ENCODE measurements around the gene TPD52L1. TPM values are rescaled to one million over a fixed set of nuclear protein-coding genes. Genes with fewer than 3 reads are reported as not detected.

TPD52L1 gene
- total and polyA plus RNA-seq, 2 of the 4 experiments (the other 2 are of a cell fraction) = 10.2 to 13.5 TPM

DNA sequence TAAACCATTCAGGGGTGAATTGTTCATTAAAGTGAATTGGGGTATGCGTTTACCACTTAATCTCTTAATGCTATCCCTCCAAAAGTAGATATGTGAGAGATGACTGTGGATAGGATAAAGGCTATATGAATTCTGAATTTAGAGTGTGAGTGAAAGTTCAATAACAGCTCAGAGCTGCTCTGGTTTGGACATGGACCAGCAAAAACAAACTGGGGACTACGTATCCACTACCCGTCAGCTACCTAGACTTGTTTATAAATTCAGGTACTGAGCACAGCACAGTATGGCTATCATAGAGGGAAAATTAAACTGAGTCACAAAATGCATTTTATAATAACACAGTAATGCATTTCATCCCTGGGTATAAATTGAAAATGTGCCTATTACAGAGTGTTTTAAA is 103.8 kb downstream of the TPD52L1 start:
- Histone ChIP-seq H2BK120ac (ENCODE audit: low read depth, low read length) (no peak overlapping the region), H2AK5ac (ENCODE audit: low read depth, low read length) (no peak overlapping the region), H3K36me3 (ENCODE audit: control insufficient read depth, insufficient read depth, low read length) (no peaks in the 10 kb centered on the region), H3K27me3 (ENCODE audit: control insufficient read depth, insufficient read depth, low read length) (no peaks in the 10 kb centered on the region), H2AK9ac (replicated peaks; ENCODE audit: low read depth, low read length, poor library complexity) (no peak overlapping the region), H3K4me2 (ENCODE audit: low read depth, low read length) (no peak overlapping the region), H3K4me1 (ENCODE audit: control insufficient read depth, insufficient read depth, low read length) (peaks cover 14% of the 10 kb centered on the region), H2BK5ac (ENCODE audit: low read depth, low read length, poor library complexity, severe bottlenecking) (no peak overlapping the region), H3K9ac (ENCODE audit: low read depth, low read length) (no peak overlapping the region), H3K4me3 (ENCODE audit: insufficient read depth, low read depth, low read length) (no peak overlapping the region), H4K20me1 (ENCODE audit: insufficient read depth, low read length) (no peaks in the 10 kb centered on the region), H3K79me1 (ENCODE audit: low read depth in 1 of 2, low read length in 2 of 2) (peaks cover 6 to 7% of the 10 kb centered on the region in 2 experiments; a peak in 1 of 4 replicates), H3K18ac (ENCODE audit: low read depth, low read length) (no peak overlapping the region), H4K91ac (ENCODE audit: insufficient read depth, low read depth, low read length) (no peak overlapping the region), H2AFZ (replicated peaks; ENCODE audit: low read length, poor library complexity) (no peak overlapping the region), H3K9me1 (ENCODE audit: insufficient read depth, low read length) (peaks cover 3% of the 10 kb centered on the region; the same call in 1 of the 2 replicates), H3K27ac (ENCODE audit: insufficient read depth, low read length) (no peak overlapping the region), H3K56ac (ENCODE audit: extremely low read depth, insufficient read depth, low read length) (no peak overlapping the region), H4K5ac (ENCODE audit: low read depth, low read length) (no peak overlapping the region), H4K8ac (ENCODE audit: low read depth in 2 of 2, low read length in 2 of 2) (no peak overlapping the region), H3K9me3 (ENCODE audit: control insufficient read depth, insufficient read depth, low read length) (no peaks in the 10 kb centered on the region), H3K23ac (ENCODE audit: low read depth, low read length) (no peak overlapping the region), H3K4ac (ENCODE audit: low read depth, low read length) (no peak overlapping the region), H2BK15ac (ENCODE audit: low read depth, low read length) (no peak overlapping the region), H2BK20ac (ENCODE audit: low read depth, low read length) (no peak overlapping the region), H3K14ac (replicated peaks; ENCODE audit: low read depth, low read length) (no peak overlapping the region)
- POLR2A ChIA-PET (ENCODE audit: unreplicated experiment) = no interaction called here
- WGBS, 2 experiments (ENCODE audit: extremely low coverage in 2 of 2, insufficient read length in 1 of 2) = no CpG with 5 or more reads among the region's 3 CpGs
- intact Hi-C loops (cut with micrococcal nuclease) = no loop called here
- in situ Hi-C loops (cut with MboI; ENCODE audit: low sequenced_read_pairs) = no loop called here
- peak; percentile 50 for DNase-seq
- ATAC-seq (ENCODE audit: low read depth) = no peak
- BruUV-seq (replicated peaks) = no TSS peak
- dilution Hi-C loops (cut with HindIII; ENCODE audit: low sequenced_read_pairs, unreplicated experiment) = no loop called here
- CTCF ChIA-PET = no interaction called here
- TF ChIP-seq SMC3 (IDR thresholded peaks at IDR 0.05; ENCODE audit: low read depth, low read length) = no peak
- TF ChIP-seq RCOR1 (IDR thresholded peaks at IDR 0.05; ENCODE audit: insufficient replicate concordance, low read length) = no peak
- TF ChIP-seq CHD1 (IDR thresholded peaks at IDR 0.05; ENCODE audit: low read depth, low read length) = no peak
- no peak for TF ChIP-seq RFX5 (IDR thresholded peaks at IDR 0.05; ENCODE audit: low read depth, low read length)
- no peak for TF ChIP-seq CTCF (conservative IDR thresholded peaks at IDR 0.05; ENCODE audit: low read depth, low read length)

All from IMR-90 (cell line).